GM19467 (cell line): ENCODE measurements around the gene ZNF780B.

Source experiments
- ATAC-seq: cut with Tn5 transposase; IDR thresholded peaks from one replicate; pipeline ENCODE4 v1.9.1; 2021; ENCODE audit warnings: mild to moderate bottlenecking, moderate library complexity; ENCODE audit not compliant: unreplicated experiment

Gene ZNF780B

DNA sequence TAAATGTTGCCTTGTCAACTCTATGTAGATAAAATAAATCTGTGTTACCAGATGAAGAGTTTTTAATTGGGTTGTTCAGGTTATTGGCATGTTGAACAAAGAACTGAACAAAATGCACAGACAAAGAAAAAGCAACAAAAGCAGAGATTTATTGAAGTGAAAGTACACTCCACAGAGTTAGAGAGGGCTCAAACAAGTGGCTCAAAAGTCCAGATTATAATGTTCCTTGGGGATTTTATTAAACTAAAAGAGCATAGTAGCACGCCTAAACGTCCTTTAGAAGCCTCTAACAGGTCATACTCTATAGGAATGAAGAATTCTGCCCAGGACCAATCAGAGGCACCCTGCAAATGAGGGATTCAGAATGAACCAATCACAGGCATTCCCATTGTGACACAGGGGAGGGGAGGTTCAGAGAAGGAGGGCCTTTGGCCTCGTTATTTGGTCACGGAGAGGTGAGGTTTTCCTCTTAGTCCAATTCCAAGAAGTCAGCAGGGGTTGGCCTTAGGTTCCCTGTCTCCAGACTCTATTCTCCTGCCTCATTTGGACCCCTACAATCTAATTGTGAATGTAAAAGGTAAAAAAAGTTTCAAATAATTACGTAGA, 72.2 kb downstream of the ZNF780B start:
- no peak for ATAC-seq

DNA sequence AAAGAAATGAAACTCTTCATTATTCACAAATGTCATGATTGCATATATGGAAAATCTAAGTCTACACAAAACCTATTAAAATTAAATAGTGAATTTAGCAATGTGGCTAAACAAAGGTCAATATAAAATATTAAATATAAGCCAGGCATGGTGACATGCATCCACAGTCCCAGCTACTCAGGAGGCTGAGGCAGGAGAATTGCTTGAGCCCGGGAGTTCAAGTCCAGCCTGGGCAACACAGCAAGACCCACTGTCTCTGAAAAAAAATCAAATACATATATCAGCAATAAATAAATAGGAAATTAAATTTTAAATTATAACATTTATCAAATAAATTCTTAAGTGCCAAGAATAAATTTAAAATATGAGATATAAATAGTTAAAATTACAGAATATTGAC, 73.1 kb downstream of the ZNF780B start:
- no peak for ATAC-seq
